ENCODE data around the gene TMEM95. TPM values are rescaled to one million over a fixed set of nuclear protein-coding genes. Genes with fewer than 3 reads are reported as not detected.
"Not testable (repeated sequence)": the region's sequence is repeated elsewhere in the genome, so short reads cannot be mapped to it uniquely, and the experiment has no call there.

The TMEM95 gene
- total RNA-seq, 2 experiments from 2014 or later: not detected

- ChIA-PET POLR2A (interaction anchor here (1.0 to 3.4 kb wide), 4 partner anchors 14 to 352 kb away, joined by 3 to 34 read pairs (median 13); partner anchors contain the start of genes TMEM95 and TP53), CTCF (interaction anchor here (1.0 to 4.3 kb wide), 7 partner anchors 9 to 226 kb away, joined by 3 to 30 read pairs (median 6); no protein-coding TSS in a partner anchor)
- Mint-ChIP-seq H3K4me1 (ENCODE audit: low read depth) (peaks cover 55% of the 10 kb centered on the region), H3K27ac (peak overlapping the region; percentile 98), H3K36me3 (peaks cover 20% of the 10 kb centered on the region), H3K4me3 (peak overlapping the region; percentile 23), H3K27me3 (no peaks in the 10 kb centered on the region), H3K9me3 (no peaks in the 10 kb centered on the region)
- DNase-seq: no peak
- intact Hi-C loops (cut with micrococcal nuclease): loop anchor here (5.0 kb wide), 1 partner anchor 102 kb away; the partner anchor contains the start of genes FGF11 and TMEM102
These were observed 19.9 kb upstream of the TMEM95 start for GRCh38 chr17:7334938-7335538.

DNA sequence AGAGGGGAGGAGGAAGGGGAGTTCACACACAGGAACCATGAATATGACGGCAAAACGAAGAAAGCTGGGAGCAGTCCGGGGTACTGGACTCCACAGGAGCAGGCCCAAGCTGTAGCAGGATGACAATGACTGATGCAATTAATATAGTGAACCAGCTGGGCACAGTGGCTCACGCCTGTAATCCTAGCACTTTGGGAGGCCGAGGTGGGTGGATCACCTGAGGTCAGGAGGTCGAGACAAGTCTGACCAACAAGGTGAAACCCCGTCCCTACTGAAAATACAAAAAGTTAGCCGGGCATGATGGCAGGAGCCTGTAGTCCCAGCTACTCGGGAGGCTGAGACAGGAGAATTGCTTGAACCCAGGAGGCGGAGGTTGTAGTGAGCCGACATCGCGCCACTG lies 19.2 kb upstream of the TMEM95 start:
- H3K9me3 Mint-ChIP-seq, H3K27me3 Mint-ChIP-seq, DNase-seq: not testable (repeated sequence)
- POLR2A ChIA-PET: interaction anchor here (1.0 to 3.4 kb wide), 9 partner anchors 10 to 351 kb away, joined by 3 to 34 read pairs (median 5); partner anchors contain the start of genes MPDU1, SLC16A13, TMEM95 and TP53
- Mint-ChIP-seq H3K36me3 (peaks cover 24% of the 10 kb centered on the region), H3K27ac (peak overlapping the region; percentile 98), H3K4me1 (ENCODE audit: low read depth) (peaks cover 53% of the 10 kb centered on the region), H3K4me3 (peak overlapping the region; percentile 91)
- intact Hi-C loops (cut with micrococcal nuclease): loop anchor here (1.0 kb wide), 1 partner anchor 14 kb away; no protein-coding TSS in a partner anchor
- CTCF ChIA-PET: interaction anchor here (1.0 to 4.3 kb wide), 9 partner anchors 10 to 225 kb away, joined by 3 to 30 read pairs (median 10); partner anchors contain the start of gene TMEM95

GRCh38 chr17:7336240-7337175 lies 18.4 kb upstream of the TMEM95 start, which contains the start of gene ACAP1:
TSS of gene ACAP1 (plus strand) at chr17:7336529. CDS start at chr17:7336735, 206 bp downstream.
- intact Hi-C loops (cut with micrococcal nuclease): loop anchor here (1.0 kb wide), 1 partner anchor 13 kb away; no protein-coding TSS in a partner anchor
- H3K4me1 Mint-ChIP-seq (ENCODE audit: low read depth): peaks cover 51% of the 10 kb centered on the region
- ChIA-PET CTCF (interaction anchor here (0.6 to 4.3 kb wide), 10 partner anchors 9 to 224 kb away, joined by 3 to 30 read pairs (median 9); partner anchors contain the start of gene TMEM95), POLR2A (interaction anchor here (0.6 to 3.4 kb wide), 16 partner anchors 8 to 301 kb away, joined by 3 to 34 read pairs (median 4); partner anchors contain the start of genes CD68, MPDU1, SLC16A13 and TMEM95)
- peaks cover 27% of the 10 kb centered on the region for H3K36me3 Mint-ChIP-seq
- no peaks in the 10 kb centered on the region for H3K9me3 Mint-ChIP-seq
- peak; percentile 93 for DNase-seq
- peak within 1 kb of the TSS; percentile 98 for H3K27ac Mint-ChIP-seq
- H3K4me3 Mint-ChIP-seq: peak within 1 kb of the TSS; percentile 91
- no peaks in the 10 kb centered on the region for H3K27me3 Mint-ChIP-seq

DNA sequence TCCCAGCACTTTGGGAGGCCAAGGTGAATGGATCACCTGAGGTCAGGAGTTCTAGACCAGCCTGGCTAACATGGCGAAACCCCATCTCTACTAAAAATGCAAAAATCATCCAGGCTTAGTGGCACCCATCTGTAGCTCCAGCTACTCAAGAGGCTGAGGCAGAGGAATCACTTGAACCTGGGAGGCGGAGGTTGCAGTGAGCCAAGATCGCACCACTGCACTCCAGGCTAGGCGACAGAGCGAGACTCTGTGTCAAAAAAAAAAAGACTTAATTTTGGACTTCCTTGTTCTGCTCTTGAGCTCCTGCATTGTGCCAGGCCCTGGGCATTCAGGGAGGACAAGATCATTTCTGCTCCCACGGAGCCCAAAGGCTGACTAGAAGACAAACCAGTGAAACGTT lies 17.4 kb upstream of the TMEM95 start:
- H3K27me3 Mint-ChIP-seq; H3K9me3 Mint-ChIP-seq; intact Hi-C loops (cut with micrococcal nuclease); DNase-seq: not testable (repeated sequence)
- Mint-ChIP-seq H3K4me3 (peak overlapping the region; percentile 91), H3K36me3 (peaks cover 34% of the 10 kb centered on the region), H3K27ac (peak overlapping the region; percentile 98), H3K4me1 (ENCODE audit: low read depth) (peaks cover 43% of the 10 kb centered on the region)
- ChIA-PET POLR2A (interaction anchor here (0.7 to 3.4 kb wide), 8 partner anchors 8 to 238 kb away, joined by 3 to 34 read pairs (median 4); partner anchors contain the start of gene NEURL4), CTCF (interaction anchor here (0.6 to 4.3 kb wide), 8 partner anchors 8 to 106 kb away, joined by 3 to 30 read pairs (median 9); partner anchors contain the start of gene TMEM95)

- ChIA-PET POLR2A (no interaction called here), CTCF (no interaction called here)
- Mint-ChIP-seq H3K27ac (no peak overlapping the region), H3K4me3 (no peak overlapping the region), H3K9me3 (no peaks in the 10 kb centered on the region), H3K4me1 (ENCODE audit: low read depth) (peaks cover 31% of the 10 kb centered on the region), H3K27me3 (no peaks in the 10 kb centered on the region), H3K36me3 (peaks cover 40% of the 10 kb centered on the region)
- DNase-seq: no peak
- intact Hi-C loops (cut with micrococcal nuclease): no loop called here
These were observed 14.8 kb upstream of the TMEM95 start for GRCh38 chr17:7340179-7340578.

DNA sequence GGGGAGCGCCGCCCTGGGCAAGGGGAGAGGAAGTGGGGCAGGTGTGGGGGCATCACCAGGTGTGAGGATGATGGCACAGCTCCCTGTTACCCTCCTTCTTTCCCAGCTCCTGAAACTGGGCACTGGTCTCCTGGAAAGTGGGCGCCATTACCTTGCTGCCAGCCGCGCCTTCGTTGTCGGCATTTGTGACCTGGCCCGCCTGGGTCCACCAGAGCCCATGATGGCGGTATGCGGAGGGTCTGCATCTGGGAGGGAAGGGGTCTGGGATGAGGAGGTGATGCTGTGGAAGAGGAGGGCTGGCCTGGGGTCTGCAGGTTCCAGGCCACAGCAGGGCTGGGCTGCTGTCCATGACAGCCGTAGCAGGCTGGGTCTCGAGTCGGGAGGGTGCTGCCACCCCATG lies 13.1 kb upstream of the TMEM95 start:
- intact Hi-C loops (cut with micrococcal nuclease): no loop called here
- Mint-ChIP-seq H3K4me1 (ENCODE audit: low read depth) (peaks cover 20% of the 10 kb centered on the region), H3K4me3 (no peak overlapping the region), H3K27ac (no peak overlapping the region), H3K27me3 (no peaks in the 10 kb centered on the region), H3K36me3 (peaks cover 43% of the 10 kb centered on the region), H3K9me3 (no peaks in the 10 kb centered on the region)
- POLR2A ChIA-PET: no interaction called here
- DNase-seq: no peak
- CTCF ChIA-PET: interaction anchor here (0.6 to 1.7 kb wide), 2 partner anchors 14 to 26 kb away, joined by 3 to 6 read pairs; no protein-coding TSS in a partner anchor

GRCh38 chr17:7343250-7343649 lies 11.7 kb upstream of the TMEM95 start:
- peaks cover 36% of the 10 kb centered on the region for H3K36me3 Mint-ChIP-seq
- H3K4me3 Mint-ChIP-seq: no peak overlapping the region
- H3K27ac Mint-ChIP-seq: no peak overlapping the region
- DNase-seq: no peak
- H3K9me3 Mint-ChIP-seq: no peaks in the 10 kb centered on the region
- peaks cover 12% of the 10 kb centered on the region for H3K4me1 Mint-ChIP-seq (ENCODE audit: low read depth)
- ChIA-PET POLR2A (interaction anchor here (1.4 kb wide), 1 partner anchor 14 kb away, joined by 4 read pairs; no protein-coding TSS in a partner anchor), CTCF (interaction anchor here (2.4 to 2.5 kb wide), 2 partner anchors 13 to 19 kb away, joined by 10 to 15 read pairs; no protein-coding TSS in a partner anchor)
- intact Hi-C loops (cut with micrococcal nuclease): no loop called here
- H3K27me3 Mint-ChIP-seq: no peaks in the 10 kb centered on the region

DNA sequence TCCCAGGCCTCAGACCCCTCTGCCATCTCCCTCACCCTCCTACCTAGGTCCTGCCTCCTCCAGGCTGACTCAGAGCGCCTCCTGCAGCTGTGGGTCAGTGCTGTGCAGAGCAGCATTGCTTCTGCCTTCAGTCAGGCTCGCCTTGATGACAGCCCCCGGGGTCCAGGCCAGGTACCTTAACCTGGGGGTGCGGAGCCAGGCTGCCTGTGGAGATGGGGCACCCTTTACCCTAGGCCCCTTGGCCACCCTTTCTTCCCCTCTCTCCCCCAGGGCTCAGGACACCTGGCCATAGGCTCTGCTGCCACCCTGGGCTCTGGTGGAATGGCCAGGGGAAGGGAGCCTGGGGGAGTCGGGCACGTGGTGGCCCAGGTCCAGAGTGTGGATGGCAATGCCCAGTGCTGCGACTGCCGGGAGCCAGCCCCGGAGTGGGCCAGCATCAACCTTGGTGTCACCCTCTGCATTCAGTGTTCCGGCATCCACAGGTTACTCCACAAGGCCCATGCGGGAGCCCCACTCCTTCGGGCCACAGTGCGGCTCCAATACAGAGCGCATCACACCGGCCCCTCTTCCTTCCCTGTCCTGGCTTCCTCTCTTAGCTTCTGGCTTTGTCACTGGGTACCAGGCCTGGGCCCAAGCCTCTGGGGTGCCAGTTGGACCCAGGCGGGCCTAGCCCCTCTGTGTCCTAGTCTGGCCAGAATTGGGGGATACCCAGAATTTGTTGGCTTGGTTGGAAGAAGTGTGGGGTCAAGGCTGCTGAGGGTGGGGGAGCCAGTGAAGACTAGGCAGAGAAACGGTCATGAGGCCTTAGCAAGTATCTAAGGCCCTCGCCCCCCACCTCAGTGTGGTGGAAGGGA lies 8.0 kb upstream of the TMEM95 start:
- Mint-ChIP-seq H3K27me3 (no peaks in the 10 kb centered on the region), H3K27ac (peak overlapping the region; percentile 44), H3K36me3 (peaks cover 33% of the 10 kb centered on the region), H3K9me3 (no peaks in the 10 kb centered on the region), H3K4me3 (no peak overlapping the region), H3K4me1 (ENCODE audit: low read depth) (peaks cover 19% of the 10 kb centered on the region)
- CTCF ChIA-PET: interaction anchor here (0.7 to 3.4 kb wide), 7 partner anchors 9 to 237 kb away, joined by 3 to 30 read pairs (median 3); partner anchors contain the start of genes ACAP1 and MPDU1
- intact Hi-C loops (cut with micrococcal nuclease): loop anchor here (1.0 kb wide), 1 partner anchor 23 kb away; no protein-coding TSS in a partner anchor
- DNase-seq: no peak
- POLR2A ChIA-PET: interaction anchor here (1.2 to 5.0 kb wide), 2 partner anchors 11 kb away, joined by 4 to 34 read pairs; partner anchors contain the start of gene ACAP1

GRCh38 chr17:7347630-7348477 lies 7.1 kb upstream of the TMEM95 start:
- peak overlapping the region; percentile 44 for H3K27ac Mint-ChIP-seq
- H3K36me3 Mint-ChIP-seq: peaks cover 35% of the 10 kb centered on the region
- ChIA-PET CTCF (interaction anchor here (0.9 to 2.6 kb wide), 6 partner anchors 12 to 212 kb away, joined by 3 to 10 read pairs (median 4); partner anchors contain the start of gene ACAP1), POLR2A (interaction anchor here (0.8 to 5.0 kb wide), 2 partner anchors 12 to 37 kb away, joined by 4 to 34 read pairs; partner anchors contain the start of gene ACAP1)
- H3K9me3 Mint-ChIP-seq: no peaks in the 10 kb centered on the region
- H3K4me1 Mint-ChIP-seq (ENCODE audit: low read depth): peaks cover 26% of the 10 kb centered on the region
- no peaks in the 10 kb centered on the region for H3K27me3 Mint-ChIP-seq
- no peak overlapping the region for H3K4me3 Mint-ChIP-seq
- DNase-seq: no peak
- intact Hi-C loops (cut with micrococcal nuclease): no loop called here
